Measurements from ENCODE around the gene TLX2.

- TF ChIP-seq CTCF (IDR thresholded peaks at IDR 0.05; ENCODE audit: low read depth, low read length) (peak; percentile 59), EZH2phosphoT487 (IDR thresholded peaks at IDR 0.05; ENCODE audit: low read depth) (no peak)
Measured at GRCh38 chr2:74507145-74507925, 6.9 kb upstream of the TLX2 start, which contains the start of gene PCGF1.
